GM18499 (cell line): ENCODE measurements around the gene VWA5B2.

Source experiments
- ATAC-seq: cut with Tn5 transposase; IDR thresholded peaks from one replicate; pipeline ENCODE4 v1.9.1; 2021; ENCODE audit warnings: moderate number of reproducible peaks; ENCODE audit not compliant: insufficient read depth, unreplicated experiment

VWA5B2 gene

DNA sequence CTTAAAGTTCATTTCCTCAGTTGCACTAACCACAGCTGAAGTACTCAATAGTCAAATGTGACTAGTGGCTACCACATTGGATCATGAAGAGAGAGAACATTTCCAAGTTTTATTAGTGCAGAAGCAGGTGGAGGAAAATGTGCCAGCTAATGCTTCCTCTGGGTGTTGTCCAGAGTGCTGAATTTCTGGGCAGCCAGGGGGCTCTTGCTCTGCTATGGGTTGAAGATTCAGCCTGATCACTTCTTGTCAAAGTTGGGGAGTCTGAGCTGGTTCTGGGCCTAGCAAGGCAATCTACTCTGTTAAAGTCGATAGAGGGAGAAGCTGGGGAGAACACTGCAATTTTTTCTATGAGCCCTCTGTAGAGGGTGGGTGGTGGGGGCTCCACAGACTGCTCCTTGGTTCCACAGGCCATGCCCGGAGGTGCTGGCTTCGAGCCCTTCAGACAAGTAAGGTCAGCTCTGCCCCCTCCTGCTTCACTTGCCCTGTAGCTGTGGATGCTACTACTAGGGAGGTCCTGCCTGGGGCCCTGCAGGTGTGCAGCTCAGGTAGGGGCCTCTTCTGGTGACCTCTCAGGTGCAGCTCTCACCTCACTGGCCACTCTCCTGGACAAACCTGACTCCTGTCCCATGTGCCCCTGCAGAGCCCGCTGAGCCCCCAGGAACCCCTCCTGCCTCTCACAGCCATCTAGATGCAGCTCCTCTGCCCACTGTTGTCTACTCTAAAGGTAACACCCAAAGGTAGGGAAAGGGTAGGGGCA, 11.2 kb downstream of the VWA5B2 start:
- ATAC-seq = no peak

DNA sequence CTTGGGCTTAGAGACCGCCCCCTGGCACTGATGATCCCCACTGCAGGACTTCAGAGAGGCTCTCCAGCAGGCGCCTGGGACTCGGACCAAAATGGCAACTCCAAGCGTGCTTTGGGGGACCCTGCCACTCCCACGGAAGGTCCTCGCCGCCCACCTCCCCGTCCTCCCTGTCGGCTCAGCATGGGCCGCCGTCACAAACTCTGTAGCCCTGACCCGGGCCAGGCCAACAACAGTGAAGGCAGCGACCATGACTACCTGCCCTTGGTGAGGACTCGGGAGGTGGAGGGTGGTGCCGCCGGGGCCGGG, 11.7 kb downstream of the VWA5B2 start:
- ATAC-seq = no peak

DNA sequence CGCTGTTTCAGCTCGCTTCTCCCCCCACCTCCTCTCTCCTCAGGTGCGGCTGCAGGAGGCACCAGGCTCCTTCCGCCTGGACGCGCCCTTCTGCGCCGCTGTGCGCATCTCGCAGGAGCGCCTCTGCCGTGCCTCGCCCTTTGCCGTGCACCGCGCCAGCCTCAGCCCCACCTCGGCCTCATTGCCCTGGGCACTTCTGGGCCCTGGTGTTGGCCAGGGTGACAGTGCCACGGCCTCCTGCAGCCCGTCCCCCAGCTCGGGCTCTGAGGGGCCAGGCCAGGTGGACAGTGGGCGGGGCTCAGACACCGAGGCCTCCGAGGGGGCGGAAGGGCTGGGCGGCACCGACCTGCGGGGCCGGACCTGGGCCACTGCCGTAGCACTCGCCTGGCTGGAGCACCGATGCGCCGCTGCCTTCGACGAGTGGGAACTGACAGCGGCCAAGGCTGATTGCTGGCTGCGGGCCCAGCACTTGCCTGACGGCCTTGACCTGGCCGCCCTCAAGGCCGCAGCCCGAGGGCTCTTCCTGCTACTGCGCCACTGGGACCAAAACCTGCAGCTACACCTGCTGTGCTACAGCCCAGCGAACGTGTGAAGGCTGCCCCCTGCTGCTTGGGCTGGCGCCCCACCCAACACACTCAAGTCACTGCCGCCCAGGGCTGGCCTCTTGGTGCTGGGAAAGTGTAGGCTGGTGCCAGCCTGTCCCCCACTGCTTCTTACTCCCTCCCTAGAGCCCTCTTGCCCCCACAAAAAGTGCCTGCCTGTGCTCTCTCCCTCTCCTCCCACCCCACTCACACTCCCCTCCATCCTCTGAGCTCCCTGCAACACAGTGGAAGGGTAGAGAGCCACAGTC, 12.3 kb downstream of the VWA5B2 start:
- no peak for ATAC-seq

DNA sequence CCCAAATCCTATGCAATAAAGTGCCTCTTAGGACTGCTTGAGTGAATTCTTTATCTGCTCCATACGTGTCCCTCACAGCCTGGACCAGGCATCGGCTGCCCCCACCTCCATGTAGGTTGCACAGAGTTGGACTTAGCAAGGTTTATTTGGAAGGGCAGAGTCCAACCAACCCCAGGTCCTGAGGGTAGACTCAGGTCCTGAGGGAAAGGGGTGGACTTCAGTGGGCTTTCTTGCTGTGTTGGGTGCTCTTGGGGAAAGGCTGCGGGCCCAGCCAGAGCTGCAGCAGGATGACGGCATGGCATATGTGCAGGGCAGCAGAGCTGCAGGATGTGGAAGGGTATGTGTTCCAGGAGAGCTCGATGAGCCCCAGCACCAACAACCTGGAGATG, 12.9 kb downstream of the VWA5B2 start:
- no peak for ATAC-seq

DNA sequence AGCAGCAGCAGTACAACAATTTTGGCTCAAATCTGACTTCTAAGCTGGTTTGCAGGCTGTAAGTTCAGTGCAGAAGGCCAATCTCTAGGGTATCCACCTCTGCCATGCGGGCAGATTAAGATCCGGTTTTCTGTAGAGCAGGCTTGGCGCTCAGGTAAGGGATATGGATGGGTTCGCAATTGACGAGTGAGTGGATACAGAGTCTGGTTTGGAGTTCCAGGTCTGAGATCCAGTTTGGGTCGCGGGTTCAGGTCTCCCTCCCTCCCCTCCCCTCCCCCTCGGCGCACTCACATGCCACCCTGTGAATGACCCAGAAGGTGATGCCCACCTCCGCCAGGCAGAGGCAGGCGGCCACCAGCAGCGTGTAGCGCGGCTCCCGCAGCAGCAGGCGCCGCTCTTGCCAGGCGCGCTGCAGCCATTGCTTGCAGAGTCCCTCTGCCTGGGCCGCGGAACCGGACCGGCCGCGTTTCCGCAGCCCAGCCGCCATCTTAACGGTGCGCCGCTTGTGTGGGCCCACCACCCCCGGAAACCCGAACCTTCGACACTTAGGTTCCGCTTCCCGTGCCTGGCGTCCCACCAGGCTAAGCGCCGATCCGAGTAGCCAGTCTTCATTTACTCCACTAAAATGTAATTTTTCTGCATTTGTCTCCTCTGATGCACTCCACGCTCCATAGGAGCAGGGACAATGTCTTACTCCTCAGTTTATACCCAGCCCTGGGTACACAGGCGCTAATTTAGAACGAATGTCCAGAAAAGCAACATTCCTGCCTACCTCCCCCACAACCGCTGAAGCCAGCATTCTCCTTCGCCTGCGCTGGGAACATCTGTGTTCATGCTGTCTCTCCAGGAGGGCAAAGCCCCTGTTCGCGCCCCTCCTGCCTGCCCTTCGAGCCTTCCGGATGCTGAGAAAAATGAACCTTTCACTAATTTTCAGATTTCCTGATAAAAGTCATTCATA, 19.3 kb downstream of the VWA5B2 start, which contains the start of gene ALG3:
TSS of gene ALG3 (minus strand) at position 509 of the 958 bp plus-strand sequence. CDS start at position 487, 22 bp downstream.
- no peak for ATAC-seq

DNA sequence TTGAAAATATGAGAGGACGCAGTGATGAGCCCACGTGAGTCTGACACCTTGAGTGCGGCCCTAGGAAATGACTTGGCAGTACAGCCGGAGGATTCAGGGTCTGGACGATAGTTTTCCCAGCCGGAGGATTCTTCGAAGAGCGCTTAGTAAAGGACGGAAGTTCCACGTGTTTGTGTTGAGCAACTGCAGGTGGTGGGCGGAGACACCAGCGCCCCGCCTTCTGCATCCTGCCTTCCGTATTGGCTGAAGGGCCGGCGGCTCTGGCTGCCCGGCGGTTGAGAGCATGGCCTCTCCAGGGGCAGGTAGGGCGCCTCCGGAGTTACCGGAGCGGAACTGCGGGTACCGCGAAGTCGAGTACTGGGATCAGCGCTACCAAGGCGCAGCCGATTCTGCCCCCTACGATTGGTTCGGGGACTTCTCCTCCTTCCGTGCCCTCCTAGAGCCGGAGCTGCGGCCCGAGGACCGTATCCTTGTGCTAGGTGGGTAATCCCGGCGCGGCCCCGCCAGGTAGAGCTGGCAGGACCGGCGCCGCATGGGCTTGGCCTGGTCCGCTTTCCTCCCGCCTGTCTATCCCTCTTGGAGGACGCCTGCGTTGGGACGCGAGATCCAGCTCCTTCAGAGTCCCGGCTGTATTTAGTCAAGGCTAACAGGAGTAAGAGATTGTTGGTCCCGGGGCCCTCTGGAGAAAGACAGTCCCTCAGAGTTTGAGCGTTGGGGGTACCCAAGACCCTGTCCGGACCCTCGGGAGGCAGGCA, 20.2 kb downstream of the VWA5B2 start, which contains the start of gene EEF1AKMT4:
TSS of gene EEF1AKMT4 (plus strand) at position 261 of the 755 bp plus-strand sequence. CDS start at position 284, 23 bp downstream.
- peak; percentile 78 for ATAC-seq

DNA sequence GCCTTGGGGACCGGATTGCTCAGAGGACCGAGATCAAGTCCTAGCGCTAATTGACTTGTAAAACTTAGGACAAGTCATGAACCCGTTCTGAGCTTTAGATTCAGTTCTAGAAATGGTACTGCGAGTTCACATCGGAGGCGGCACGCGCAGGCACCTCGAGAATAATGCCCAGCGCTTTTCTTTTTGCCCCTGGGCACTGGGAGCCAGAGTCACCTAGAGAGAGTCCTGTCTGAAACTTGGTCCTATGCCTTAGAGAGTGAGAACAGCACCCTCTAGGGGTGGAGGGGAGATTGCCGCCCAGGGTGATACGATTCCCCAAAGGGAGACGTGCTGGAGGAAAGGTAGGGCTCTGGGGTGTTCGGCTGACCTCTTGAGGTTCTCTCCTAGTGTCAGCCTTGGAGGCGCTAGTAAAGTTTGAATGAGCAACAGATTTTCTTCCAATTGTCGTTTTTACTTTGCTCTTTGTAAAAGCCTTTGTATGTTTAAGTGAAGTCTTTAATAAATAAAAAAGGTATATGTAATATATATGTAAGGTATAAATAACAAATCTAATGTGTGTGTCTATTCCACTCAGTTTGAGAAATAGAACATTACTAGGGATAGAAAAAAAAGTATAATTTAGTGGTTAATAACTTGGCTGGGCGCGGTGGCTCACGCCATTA, 20.9 kb downstream of the VWA5B2 start:
- peak; percentile 41 for ATAC-seq

DNA sequence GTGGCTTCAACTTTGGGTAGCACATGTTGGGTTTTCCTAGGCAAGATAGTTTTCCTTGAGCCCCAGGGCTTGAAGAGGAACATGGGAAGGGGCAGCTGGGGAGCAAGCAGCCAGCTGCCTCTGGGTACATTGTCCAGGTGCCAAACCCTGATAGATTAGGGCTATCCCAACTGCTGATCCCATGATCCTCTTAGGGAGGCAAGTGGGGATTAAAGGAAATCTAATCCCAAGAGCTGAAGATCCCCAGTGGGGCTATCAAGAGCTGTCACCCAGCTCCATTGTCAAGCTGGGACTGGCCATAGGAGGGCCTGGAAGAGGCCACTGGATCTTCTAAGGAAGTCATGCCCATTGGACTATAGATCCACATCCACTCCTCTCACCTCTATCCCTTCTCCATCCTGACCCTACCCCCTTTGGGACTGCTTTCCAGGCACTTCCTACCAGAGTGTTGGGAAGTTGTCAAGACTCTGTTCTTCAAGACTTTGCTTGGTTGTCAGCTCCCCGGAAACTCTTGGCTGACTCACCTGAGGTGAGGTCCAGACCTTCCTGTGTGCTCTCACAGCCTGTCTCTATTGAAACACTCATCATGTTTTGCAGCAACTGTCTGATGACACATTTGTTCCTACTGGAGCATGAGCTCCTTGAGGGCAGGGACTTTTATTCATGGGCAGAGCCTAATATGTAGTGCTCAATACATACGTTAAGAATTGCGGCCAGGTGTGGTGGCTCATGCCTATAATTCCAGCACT, 26.1 kb downstream of the VWA5B2 start:
- ATAC-seq = no peak

DNA sequence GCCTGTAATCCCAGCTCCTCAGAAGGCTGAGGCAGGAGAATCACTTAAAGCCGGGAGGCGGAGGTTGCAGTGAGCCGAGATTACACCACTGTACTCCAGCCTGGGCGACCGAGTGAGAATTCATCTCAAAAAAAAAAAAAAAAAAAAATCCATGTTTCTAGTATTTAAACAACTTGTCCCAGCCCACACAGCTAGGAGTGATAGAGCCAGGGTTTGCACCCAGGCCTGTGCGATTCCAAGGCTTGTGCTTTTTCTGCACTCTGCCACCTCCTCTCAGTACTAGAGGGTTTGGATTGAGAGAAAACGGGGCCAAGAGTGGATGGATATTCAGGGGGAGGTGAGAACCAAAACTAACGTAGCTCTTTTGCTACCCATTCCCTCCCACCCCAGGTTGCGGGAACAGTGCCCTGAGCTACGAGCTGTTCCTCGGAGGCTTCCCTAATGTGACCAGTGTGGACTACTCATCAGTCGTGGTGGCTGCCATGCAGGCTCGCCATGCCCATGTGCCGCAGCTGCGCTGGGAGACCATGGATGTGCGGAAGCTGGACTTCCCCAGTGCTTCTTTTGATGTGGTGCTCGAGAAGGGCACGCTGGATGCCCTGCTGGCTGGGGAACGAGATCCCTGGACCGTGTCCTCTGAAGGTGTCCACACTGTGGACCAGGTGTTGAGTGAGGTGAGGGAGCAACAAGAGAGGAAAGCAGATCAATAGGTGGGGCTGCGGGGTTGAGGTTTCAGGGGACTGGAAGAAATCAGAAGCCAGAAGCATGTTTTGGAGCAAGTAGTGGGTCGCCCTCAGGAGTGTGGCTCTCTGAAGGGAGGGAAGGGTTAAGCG, 27.9 kb downstream of the VWA5B2 start:
- no peak for ATAC-seq

DNA sequence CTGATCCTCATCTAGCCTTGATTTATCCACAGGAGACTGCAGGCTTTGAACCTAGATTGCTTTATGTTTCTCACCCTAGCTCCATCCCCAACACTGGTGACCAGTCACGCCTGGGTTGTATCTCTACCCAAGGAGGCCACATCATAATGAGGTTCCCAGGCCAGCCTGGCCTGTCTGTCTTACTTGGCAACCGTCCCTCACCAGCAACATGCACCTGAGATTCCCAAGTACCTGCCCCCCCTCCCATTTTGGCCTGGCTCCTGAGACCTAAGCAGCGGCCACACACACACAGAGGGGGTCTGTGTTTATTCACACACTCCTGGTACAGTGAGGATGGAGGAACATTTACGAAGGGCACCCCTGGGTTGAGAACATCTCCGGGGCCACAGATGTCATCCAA, 29.5 kb downstream of the VWA5B2 start:
- no peak for ATAC-seq

DNA sequence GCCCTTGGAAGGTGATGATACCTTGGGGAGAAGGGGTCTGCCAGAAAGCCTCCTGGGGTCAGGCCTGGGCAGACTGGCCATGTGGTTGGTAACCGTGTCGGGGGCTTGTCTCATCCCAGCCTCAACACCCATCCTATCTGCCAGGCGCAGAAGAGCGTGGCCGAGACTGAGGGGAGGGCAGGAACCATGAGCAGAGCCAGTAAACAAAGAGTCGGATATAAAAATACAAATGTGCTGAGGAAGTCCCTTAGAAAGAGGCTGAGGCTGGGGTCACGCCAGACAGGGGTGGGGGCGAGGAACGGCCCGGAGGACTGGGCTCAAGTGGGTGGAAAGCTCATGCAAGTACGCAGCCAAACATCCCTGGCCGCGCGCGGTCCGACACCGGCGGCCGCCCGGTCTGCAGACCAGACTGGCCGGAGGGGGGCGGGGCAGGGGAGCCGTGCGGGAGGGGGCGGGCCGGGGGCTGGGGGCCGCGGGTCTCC, 30.1 kb downstream of the VWA5B2 start:
- no peak for ATAC-seq

DNA sequence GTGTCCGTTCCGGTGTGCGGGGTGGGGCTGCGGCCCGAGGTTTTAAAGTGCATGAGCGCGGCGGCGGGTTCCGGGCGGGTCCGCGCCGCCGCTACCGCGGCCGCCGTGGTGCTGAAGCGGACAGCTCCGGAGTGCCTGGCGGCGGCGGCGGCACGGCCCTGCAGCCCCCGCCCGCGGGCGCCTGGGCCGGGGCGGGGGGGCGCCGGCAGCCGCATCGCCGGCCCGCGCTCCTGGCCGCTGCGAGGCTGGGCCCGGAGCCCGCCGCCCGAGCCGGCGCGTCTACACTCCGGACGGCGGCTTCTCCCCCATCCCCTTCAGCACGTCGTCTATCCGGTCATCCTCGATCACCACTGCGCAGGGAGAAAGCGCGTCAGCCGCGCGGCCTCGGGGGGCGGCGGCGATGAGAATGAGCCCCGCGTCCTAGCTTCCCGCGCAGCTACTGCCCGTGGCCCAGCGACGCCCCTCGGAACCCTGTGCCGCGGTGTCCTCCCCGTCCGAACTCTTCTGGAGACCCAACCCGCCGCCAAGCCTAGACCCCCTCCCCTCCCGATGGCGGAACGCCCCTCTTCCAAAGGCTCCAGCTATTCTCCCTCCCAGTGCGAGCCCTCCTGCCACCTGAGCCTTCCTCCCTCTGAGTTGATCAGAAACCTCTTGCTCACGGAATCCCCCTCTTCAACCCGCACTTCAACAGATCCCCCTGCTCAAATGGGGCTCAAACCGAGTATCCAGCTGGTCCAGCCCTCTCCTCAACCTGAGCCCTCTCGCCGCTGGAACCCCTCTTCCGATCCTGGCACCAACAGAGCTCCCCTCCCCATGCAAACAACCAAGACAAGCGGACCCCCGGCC, 30.7 kb downstream of the VWA5B2 start:
- ATAC-seq = no peak

DNA sequence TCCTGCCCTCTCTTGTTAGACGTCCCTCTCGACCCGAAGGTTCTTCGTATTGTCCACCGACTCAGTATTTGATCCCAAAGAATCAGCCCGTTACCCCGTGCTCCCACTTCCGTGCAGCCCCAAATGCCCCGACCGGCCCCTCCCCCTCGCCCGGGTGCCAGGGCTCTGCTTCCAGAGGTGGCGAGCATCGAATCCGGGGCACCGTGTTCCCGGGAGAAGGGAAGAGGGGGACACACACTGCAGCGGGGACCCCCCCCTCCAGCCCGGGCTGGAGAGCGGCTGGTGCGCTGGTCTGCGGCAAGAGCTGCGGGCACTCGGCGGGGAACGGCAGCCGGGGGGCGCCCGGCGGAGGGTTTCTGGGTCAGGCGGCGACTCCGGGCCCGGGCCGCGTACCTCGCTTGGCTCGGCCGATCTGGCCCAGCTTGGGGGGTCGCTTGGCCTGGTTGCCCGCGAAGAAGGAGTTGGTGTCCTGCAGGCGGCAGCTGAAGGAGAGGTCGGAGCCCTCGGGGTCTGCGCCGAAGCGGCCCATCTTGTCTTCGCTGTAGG, 31.4 kb downstream of the VWA5B2 start:
- ATAC-seq = no peak

DNA sequence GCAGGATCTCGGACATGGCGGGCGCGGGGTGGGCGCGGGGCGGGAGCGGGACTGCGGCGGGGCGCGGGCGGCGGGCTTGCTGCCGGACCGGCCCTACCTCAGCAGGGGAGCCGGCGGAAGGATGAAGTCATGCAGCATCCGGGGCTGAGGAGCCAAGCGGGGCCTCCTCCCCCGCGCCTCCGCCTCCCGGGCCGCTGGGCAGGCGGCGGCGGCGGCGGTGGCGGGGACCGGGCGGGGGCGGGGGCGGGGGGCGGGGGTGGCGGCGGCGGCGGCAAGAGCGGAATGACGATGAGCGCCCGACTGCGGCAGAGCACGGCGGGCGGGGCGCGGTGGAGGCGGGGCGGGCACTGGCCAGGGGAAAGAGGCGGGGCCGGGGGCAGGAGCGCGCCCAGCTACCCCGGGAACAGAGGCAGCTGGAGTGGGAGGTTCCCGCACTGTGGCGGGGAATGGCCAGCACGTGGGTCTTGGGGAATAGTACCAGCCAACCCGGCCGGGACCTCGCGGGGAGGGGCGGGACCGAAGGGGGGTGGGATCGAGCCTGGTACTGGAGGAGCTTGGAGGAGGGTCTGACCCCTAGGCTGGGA, 32.0 kb downstream of the VWA5B2 start, which contains the start of gene CAMK2N2:
TSS of gene CAMK2N2 (minus strand) at position 284 of the 584 bp plus-strand sequence. CDS start at position 16, 268 bp downstream.
- ATAC-seq = no peak

DNA sequence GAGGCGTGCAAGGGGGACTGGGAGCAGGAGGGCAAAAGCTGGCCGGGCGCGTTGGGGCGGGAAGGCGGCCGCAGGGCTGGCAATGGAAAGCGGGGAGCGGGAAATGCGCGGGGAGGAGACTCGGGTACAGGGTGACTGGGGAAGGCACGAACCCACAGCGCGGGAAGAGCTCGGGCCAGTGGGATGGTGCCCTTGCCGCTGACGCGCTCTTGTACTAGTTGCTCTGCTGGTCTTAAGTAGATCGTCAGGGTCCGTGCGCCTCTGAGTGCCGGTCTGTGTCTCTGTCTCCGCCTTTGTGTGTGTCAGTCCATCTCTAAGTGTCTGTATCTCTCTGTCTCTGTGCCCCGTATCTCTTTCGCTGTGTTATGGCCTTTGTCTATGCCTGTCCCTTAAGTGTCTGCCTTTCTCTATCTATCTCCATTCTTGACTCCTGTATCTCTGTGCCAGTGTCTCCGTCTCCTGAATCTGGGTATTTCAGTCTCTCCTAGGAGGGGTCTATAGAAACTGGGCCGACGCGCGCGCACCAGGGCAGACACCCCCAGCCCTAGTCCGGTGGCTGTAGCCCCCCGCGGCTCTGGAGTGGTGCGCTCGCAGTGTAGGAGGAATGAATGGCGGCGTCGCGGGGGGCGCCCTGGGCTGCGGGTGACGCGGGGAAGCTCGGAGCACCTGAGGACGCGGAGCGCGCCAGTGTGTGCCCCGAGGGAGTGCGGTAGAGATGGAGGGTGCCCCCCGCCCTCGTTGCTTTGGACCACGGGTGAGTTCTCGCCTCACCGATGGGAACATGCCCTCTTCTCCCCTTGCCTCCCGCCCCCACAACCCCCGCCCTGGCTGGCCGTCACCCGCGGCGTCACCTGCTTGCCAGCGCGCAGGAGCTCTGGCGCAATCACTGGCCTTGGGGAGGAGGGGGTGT, 32.7 kb downstream of the VWA5B2 start:
- ATAC-seq = no peak
